Activated CD8-positive, alpha-beta memory T cell treated with anti-CD3 and anti-CD28 coated beads, Interleukin-2, amount 50 U/mL, for 4 hours (primary cell): ENCODE results near the gene MAPT.
"Not testable (repeated sequence)": the region's sequence is repeated elsewhere in the genome, so short reads cannot be mapped to it uniquely, and the experiment has no call there.

Source experiments
- DNase-seq: peaks from one replicate; pipeline ENCODE4 v3.0.0-alpha.2; 2020

MAPT gene

GRCh38 chr17:46019408-46019925, 125.1 kb downstream of the MAPT start:
- DNase-seq, result not testable (repeated sequence)

GRCh38 chr17:46020023-46020761, 125.8 kb downstream of the MAPT start:
- peak; percentile 50 for DNase-seq

- DNase-seq, result no peak
These were observed 126.6 kb downstream of the MAPT start for GRCh38 chr17:46020998-46021397.

GRCh38 chr17:46023366-46023765, 129.0 kb downstream of the MAPT start:
- DNase-seq, result not testable (repeated sequence)

- no peak for DNase-seq
These were observed 129.5 kb downstream of the MAPT start for GRCh38 chr17:46023783-46024388.

- no peak for DNase-seq
These were observed 130.2 kb downstream of the MAPT start for GRCh38 chr17:46024590-46024989.

- no peak for DNase-seq
These were observed 130.7 kb downstream of the MAPT start for GRCh38 chr17:46025060-46025459.

GRCh38 chr17:46025510-46026165, 131.3 kb downstream of the MAPT start:
- no peak for DNase-seq

- DNase-seq, result no peak
These were observed 132.1 kb downstream of the MAPT start for GRCh38 chr17:46026166-46027047.

- DNase-seq, result no peak
These were observed 133.0 kb downstream of the MAPT start for GRCh38 chr17:46027048-46027975.

GRCh38 chr17:46027976-46028325, 133.6 kb downstream of the MAPT start:
- no peak for DNase-seq

- DNase-seq, result no peak
These were observed 134.0 kb downstream of the MAPT start for GRCh38 chr17:46028374-46028773.

GRCh38 chr17:46028981-46029565, 134.7 kb downstream of the MAPT start:
- no peak for DNase-seq

GRCh38 chr17:46029627-46030026, 135.3 kb downstream of the MAPT start:
- DNase-seq, result no peak

GRCh38 chr17:46030752-46031151, 136.4 kb downstream of the MAPT start:
- no peak for DNase-seq

GRCh38 chr17:46031440-46031839, 137.1 kb downstream of the MAPT start:
- DNase-seq, result no peak

- no peak for DNase-seq
These were observed 137.6 kb downstream of the MAPT start for GRCh38 chr17:46031920-46032319.

GRCh38 chr17:46032909-46033308, 138.6 kb downstream of the MAPT start:
- DNase-seq, result no peak

- no peak for DNase-seq
These were observed 139.0 kb downstream of the MAPT start for GRCh38 chr17:46033392-46033791.

- DNase-seq, result no peak
These were observed 140.9 kb downstream of the MAPT start for GRCh38 chr17:46035112-46035818.

- DNase-seq, result no peak
These were observed 142.1 kb downstream of the MAPT start for GRCh38 chr17:46036491-46036890.
